HEK293 (cell line): Measurements from ENCODE around the gene SLC6A6.

Source experiments
- GLI2 ChIP-seq: fragments of 450-650 bp; formaldehyde crosslinking; IDR thresholded peaks from 2 replicates; pipeline ENCODE4; 2017; ENCODE audit warnings: missing biosample characterization, missing genetic modification characterization, low read depth, borderline replicate concordance
- HOXC10 ChIP-seq: sonication (generic); formaldehyde crosslinking; IDR thresholded peaks from 2 replicates; pipeline ENCODE4 v1.8.1; 2023; ENCODE audit warnings: mild to moderate bottlenecking, missing genetic modification reagents
- HOXD13 ChIP-seq: sonication (generic); formaldehyde crosslinking; IDR thresholded peaks from 2 replicates; pipeline ENCODE4 v1.8.0; 2022; ENCODE audit warnings: missing genetic modification reagents, borderline replicate concordance
- KLF10 ChIP-seq: fragments of 450-650 bp; IDR thresholded peaks from 2 replicates; pipeline ENCODE4 v1.5.1; 2018; ENCODE audit warnings: missing biosample characterization, mild to moderate bottlenecking, missing genetic modification characterization
- KLF8 ChIP-seq: fragments of 450-650 bp; formaldehyde crosslinking; IDR thresholded peaks from 2 replicates; pipeline ENCODE4 v1.5.1; 2016; ENCODE audit warnings: missing biosample characterization, missing genetic modification characterization
- KLF9 ChIP-seq: fragments of 450-650 bp; formaldehyde crosslinking; IDR thresholded peaks from 2 replicates; pipeline ENCODE4 v1.5.1; 2016; ENCODE audit warnings: missing biosample characterization, missing genetic modification characterization, low read depth
- MZF1 ChIP-seq: fragments of 450-650 bp; formaldehyde crosslinking; IDR thresholded peaks from 2 replicates; pipeline ENCODE4 v1.5.1; 2017; ENCODE audit warnings: missing biosample characterization, missing genetic modification characterization, borderline replicate concordance
- PATZ1 ChIP-seq: fragments of 450-650 bp; formaldehyde crosslinking; IDR thresholded peaks from 2 replicates; pipeline ENCODE4 v1.5.1; 2016; ENCODE audit warnings: missing biosample characterization, missing genetic modification characterization
- SP3 ChIP-seq: fragments of 450-650 bp; formaldehyde crosslinking; IDR thresholded peaks from 2 replicates; pipeline ENCODE4 v1.5.1; 2016; ENCODE audit warnings: missing biosample characterization, missing genetic modification characterization
- WT1 ChIP-seq: fragments of 450-650 bp; formaldehyde crosslinking; IDR thresholded peaks from 2 replicates; pipeline ENCODE4 v1.5.1; 2016; ENCODE audit warnings: missing biosample characterization, missing genetic modification characterization
- YY1 ChIP-seq: fragments of 450-650 bp; formaldehyde crosslinking; IDR thresholded peaks from 2 replicates; pipeline ENCODE4 v1.5.1; 2018; ENCODE audit warnings: missing biosample characterization, missing genetic modification characterization
- ZBTB10 ChIP-seq: fragments of 450-650 bp; formaldehyde crosslinking; IDR thresholded peaks from 2 replicates; pipeline ENCODE4 v1.5.1; 2016; ENCODE audit warnings: missing biosample characterization, missing genetic modification characterization
- ZBTB17 ChIP-seq: fragments of 450-650 bp; formaldehyde crosslinking; IDR thresholded peaks from 2 replicates; pipeline ENCODE4 v1.5.1; 2016; ENCODE audit warnings: missing biosample characterization, missing genetic modification characterization
- ZBTB8A ChIP-seq: fragments of 450-650 bp; formaldehyde crosslinking; IDR thresholded peaks from 2 replicates; pipeline ENCODE4 v1.5.1; 2016; ENCODE audit warnings: missing biosample characterization, missing genetic modification characterization
- ZNF16 ChIP-seq: fragments of 450-650 bp; formaldehyde crosslinking; IDR thresholded peaks from 2 replicates; pipeline ENCODE4 v1.5.1; 2016; ENCODE audit warnings: low read depth, missing biosample characterization, missing genetic modification characterization
- ZNF214 ChIP-seq: fragments of 450-650 bp; formaldehyde crosslinking; IDR thresholded peaks from 2 replicates; pipeline ENCODE4 v1.5.1; 2017; ENCODE audit warnings: missing biosample characterization, mild to moderate bottlenecking, missing genetic modification characterization, borderline replicate concordance
- ZNF24 ChIP-seq: fragments of 450-650 bp; formaldehyde crosslinking; IDR thresholded peaks from 2 replicates; pipeline ENCODE4 v1.5.1; 2016; ENCODE audit warnings: missing biosample characterization, missing genetic modification characterization
- ZNF391 ChIP-seq: fragments of 450-650 bp; formaldehyde crosslinking; IDR thresholded peaks from 2 replicates; pipeline ENCODE4 v1.5.1; 2016; ENCODE audit warnings: low read depth, missing biosample characterization, missing genetic modification characterization, borderline replicate concordance
- ZNF394 ChIP-seq: fragments of 450-650 bp; formaldehyde crosslinking; IDR thresholded peaks from 2 replicates; pipeline ENCODE4 v1.5.1; 2016; ENCODE audit warnings: missing biosample characterization, missing genetic modification characterization, mild to moderate bottlenecking, moderate library complexity, borderline replicate concordance
- ZNF548 ChIP-seq: fragments of 450-650 bp; formaldehyde crosslinking; IDR thresholded peaks from 2 replicates; pipeline ENCODE4 v1.5.1; 2016; ENCODE audit warnings: missing biosample characterization, missing genetic modification characterization
- ZNF624 ChIP-seq: fragments of 450-650 bp; formaldehyde crosslinking; IDR thresholded peaks from 2 replicates; pipeline ENCODE4 v1.5.1; 2017; ENCODE audit warnings: missing biosample characterization, missing genetic modification characterization
- ZNF747 ChIP-seq: fragments of 450-650 bp; formaldehyde crosslinking; IDR thresholded peaks from 2 replicates; pipeline ENCODE4 v1.5.1; 2016; ENCODE audit warnings: missing biosample characterization, missing genetic modification characterization
- ZSCAN30 ChIP-seq: fragments of 450-650 bp; IDR thresholded peaks from 2 replicates; pipeline ENCODE4 v1.5.1; 2018; ENCODE audit warnings: missing biosample characterization, mild to moderate bottlenecking, missing genetic modification characterization, moderate library complexity
- TF ChIP-seq, protein P1 (sequence below): fragments of 450-650 bp; formaldehyde crosslinking; IDR thresholded peaks from 2 replicates; pipeline ENCODE4 v1.5.1; 2016; ENCODE audit warnings: missing biosample characterization, missing genetic modification characterization, borderline replicate concordance
- TF ChIP-seq, protein P2 (sequence below): fragments of 450-650 bp; formaldehyde crosslinking; IDR thresholded peaks from 2 replicates; pipeline ENCODE4 v1.5.1; 2016; ENCODE audit warnings: missing biosample characterization, missing genetic modification characterization
- TF ChIP-seq, protein P3 (sequence below): fragments of 450-650 bp; formaldehyde crosslinking; IDR thresholded peaks from 2 replicates; pipeline ENCODE4 v1.5.1; 2016; ENCODE audit warnings: missing biosample characterization, missing genetic modification characterization, low read depth

Gene SLC6A6

DNA sequence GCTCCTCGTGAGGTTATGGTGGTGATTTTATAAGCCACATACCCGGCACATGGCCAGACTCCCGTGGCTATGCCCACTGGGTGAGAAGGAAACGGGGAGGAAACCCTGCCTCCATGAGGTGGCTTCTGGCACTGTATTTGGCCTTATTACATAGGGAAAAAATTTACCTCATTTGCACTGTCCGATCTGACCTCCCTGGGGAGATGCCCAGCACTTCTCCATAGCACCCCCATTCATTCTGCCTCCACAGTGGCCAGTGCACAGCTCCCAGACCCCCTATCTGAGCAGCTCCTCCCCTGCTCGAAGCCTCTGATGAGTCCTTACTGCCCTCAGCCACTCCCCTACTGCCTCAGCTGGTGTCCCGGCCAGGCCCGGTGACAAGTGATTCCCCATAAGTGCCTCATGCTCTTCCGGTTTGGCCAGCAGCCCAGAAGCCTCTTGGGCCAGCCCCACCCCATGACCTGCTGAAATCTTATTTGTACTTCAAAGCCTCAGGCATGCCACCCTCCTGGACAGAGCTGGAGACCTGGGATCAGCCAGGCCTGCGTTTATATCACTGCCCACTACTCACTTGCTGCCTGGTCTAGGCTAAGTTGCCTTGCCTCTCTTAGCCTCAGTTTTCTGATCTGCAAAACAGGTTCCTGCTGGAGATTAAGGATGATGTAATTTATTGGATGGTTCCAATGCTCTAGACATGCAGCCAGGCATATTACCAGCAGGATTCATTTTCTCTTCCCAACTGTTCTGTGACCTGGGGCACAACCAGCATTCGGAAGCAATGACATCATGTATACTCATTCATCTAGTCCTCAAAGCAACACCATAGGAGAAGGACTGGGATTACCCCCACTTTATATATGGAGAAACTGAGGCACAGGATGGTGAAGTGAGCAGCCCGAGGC, 30.6 kb upstream of the SLC6A6 start (continued):
- TF ChIP-seq, protein P1, sequence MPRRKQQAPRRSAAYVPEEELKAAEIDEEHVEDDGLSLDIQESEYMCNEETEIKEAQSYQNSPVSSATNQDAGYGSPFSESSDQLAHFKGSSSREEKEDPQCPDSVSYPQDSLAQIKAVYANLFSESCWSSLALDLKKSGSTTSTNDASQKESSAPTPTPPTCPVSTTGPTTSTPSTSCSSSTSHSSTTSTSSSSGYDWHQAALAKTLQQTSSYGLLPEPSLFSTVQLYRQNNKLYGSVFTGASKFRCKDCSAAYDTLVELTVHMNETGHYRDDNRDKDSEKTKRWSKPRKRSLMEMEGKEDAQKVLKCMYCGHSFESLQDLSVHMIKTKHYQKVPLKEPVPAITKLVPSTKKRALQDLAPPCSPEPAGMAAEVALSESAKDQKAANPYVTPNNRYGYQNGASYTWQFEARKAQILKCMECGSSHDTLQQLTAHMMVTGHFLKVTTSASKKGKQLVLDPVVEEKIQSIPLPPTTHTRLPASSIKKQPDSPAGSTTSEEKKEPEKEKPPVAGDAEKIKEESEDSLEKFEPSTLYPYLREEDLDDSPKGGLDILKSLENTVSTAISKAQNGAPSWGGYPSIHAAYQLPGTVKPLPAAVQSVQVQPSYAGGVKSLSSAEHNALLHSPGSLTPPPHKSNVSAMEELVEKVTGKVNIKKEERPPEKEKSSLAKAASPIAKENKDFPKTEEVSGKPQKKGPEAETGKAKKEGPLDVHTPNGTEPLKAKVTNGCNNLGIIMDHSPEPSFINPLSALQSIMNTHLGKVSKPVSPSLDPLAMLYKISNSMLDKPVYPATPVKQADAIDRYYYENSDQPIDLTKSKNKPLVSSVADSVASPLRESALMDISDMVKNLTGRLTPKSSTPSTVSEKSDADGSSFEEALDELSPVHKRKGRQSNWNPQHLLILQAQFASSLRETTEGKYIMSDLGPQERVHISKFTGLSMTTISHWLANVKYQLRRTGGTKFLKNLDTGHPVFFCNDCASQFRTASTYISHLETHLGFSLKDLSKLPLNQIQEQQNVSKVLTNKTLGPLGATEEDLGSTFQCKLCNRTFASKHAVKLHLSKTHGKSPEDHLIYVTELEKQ (tag by site-specific recombination), result peak; percentile 77
- TF ChIP-seq ZSCAN30 (tag by site-specific recombination) (peak; percentile 97), SP3 (tag by site-specific recombination) (0 out of 2 replicates have a peak, but pooled peaks have one; percentile 29), KLF8 (peak; percentile 80; the same call in 1 of the 2 replicates), HOXD13 (no peak), ZNF24 (tag by site-specific recombination) (peak; percentile 88), KLF10 (peak; percentile 72; the same call in 1 of the 2 replicates), ZBTB8A (tag by site-specific recombination) (0 out of 2 replicates have a peak, but pooled peaks have one; percentile 18), ZNF747 (tag by site-specific recombination) (no peak), ZBTB10 (tag by site-specific recombination) (no peak), ZNF16 (no peak), ZNF624 (tag by site-specific recombination) (no peak), YY1 (tag by site-specific recombination) (0 out of 2 replicates have a peak, but pooled peaks have one; percentile 18), KLF9 (tag by site-specific recombination) (peak; percentile 57), WT1 (tag by site-specific recombination) (0 out of 2 replicates have a peak, but pooled peaks have one; percentile 32), ZNF394 (peak; percentile 59), ZNF548 (tag by site-specific recombination) (no peak), HOXC10 (no peak), MZF1 (tag by site-specific recombination) (peak; percentile 71; the same call in 1 of the 2 replicates), ZNF391 (tag by site-specific recombination) (peak; percentile 90), ZNF214 (no peak), GLI2 (tag by site-specific recombination) (peak; percentile 39; the same call in 1 of the 2 replicates), ZBTB17 (peak; percentile 90), PATZ1 (peak; percentile 76)
- TF ChIP-seq, protein P2, sequence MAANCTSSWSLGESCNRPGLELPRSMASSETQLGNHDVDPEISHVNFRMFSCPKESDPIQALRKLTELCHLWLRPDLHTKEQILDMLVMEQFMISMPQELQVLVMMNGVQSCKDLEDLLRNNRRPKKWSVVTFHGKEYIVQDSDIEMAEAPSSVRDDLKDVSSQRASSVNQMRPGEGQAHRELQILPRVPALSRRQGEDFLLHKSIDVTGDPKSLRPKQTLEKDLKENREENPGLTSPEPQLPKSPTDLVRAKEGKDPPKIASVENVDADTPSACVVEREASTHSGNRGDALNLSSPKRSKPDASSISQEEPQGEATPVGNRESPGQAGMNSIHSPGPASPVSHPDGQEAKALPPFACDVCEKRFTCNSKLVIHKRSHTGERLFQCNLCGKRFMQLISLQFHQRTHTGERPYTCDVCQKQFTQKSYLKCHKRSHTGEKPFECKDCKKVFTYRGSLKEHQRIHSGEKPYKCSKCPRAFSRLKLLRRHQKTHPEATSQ (tag by site-specific recombination), result peak; percentile 57; the same call in 1 of the 2 replicates
- TF ChIP-seq, protein P3, sequence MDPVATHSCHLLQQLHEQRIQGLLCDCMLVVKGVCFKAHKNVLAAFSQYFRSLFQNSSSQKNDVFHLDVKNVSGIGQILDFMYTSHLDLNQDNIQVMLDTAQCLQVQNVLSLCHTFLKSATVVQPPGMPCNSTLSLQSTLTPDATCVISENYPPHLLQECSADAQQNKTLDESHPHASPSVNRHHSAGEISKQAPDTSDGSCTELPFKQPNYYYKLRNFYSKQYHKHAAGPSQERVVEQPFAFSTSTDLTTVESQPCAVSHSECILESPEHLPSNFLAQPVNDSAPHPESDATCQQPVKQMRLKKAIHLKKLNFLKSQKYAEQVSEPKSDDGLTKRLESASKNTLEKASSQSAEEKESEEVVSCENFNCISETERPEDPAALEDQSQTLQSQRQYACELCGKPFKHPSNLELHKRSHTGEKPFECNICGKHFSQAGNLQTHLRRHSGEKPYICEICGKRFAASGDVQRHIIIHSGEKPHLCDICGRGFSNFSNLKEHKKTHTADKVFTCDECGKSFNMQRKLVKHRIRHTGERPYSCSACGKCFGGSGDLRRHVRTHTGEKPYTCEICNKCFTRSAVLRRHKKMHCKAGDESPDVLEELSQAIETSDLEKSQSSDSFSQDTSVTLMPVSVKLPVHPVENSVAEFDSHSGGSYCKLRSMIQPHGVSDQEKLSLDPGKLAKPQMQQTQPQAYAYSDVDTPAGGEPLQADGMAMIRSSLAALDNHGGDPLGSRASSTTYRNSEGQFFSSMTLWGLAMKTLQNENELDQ, result no peak
- TF ChIP-seq, all 188 proteins: peak for 63
